ENCODE data around the gene PHLDA2.

Gene PHLDA2

GRCh38 chr11:2881981-2882375 is 47.2 kb downstream of the PHLDA2 start:
- DNase-seq (ENCODE audit: low read depth), result no peak

GRCh38 chr11:2881076-2881980 is 47.9 kb downstream of the PHLDA2 start:
- no peak for DNase-seq (ENCODE audit: low read depth)

- no peak for DNase-seq (ENCODE audit: low read depth)
Observed at GRCh38 chr11:2880646-2881045, 48.6 kb downstream of the PHLDA2 start.

- DNase-seq (ENCODE audit: low read depth), result no peak
Observed at GRCh38 chr11:2878782-2879181, 50.4 kb downstream of the PHLDA2 start.
